DMS79 treated with DMSO at 0.1 percent for 48 hours (cell line): ENCODE results near the gene PTAFR.

Source experiments
- DNase-seq: peaks from one replicate; lab custom pipeline; 2025; lab: John Stamatoyannopoulos, UW

Gene PTAFR

GRCh38 chr1:28176492-28177470, at the start of gene PTAFR:
Gene PTAFR (minus strand): TSS chr1:28176690. CDS start chr1:28151021, 25,669 bp downstream.
- no peak for DNase-seq

GRCh38 chr1:28213315-28213714, 36.8 kb upstream of the PTAFR start:
- no peak for DNase-seq

GRCh38 chr1:28209700-28210099, 33.2 kb upstream of the PTAFR start:
- DNase-seq: no peak

GRCh38 chr1:28208818-28209441, 32.4 kb upstream of the PTAFR start:
- peak; percentile 15 for DNase-seq

GRCh38 chr1:28205243-28205642, 28.8 kb upstream of the PTAFR start:
- no peak for DNase-seq

GRCh38 chr1:28200234-28200873, 23.9 kb upstream of the PTAFR start:
- DNase-seq: no peak

- DNase-seq: no peak
Observed at GRCh38 chr1:28199328-28200233, 23.1 kb upstream of the PTAFR start.

GRCh38 chr1:28197682-28198415, 21.4 kb upstream of the PTAFR start:
- no peak for DNase-seq

GRCh38 chr1:28196330-28196729, 19.8 kb upstream of the PTAFR start:
- DNase-seq: no peak

- DNase-seq: no peak
Observed at GRCh38 chr1:28195780-28196179, 19.3 kb upstream of the PTAFR start.

GRCh38 chr1:28194326-28195035, 18.0 kb upstream of the PTAFR start:
- DNase-seq: no peak

GRCh38 chr1:28193701-28194161, 17.2 kb upstream of the PTAFR start:
- no peak for DNase-seq

- no peak for DNase-seq
Observed at GRCh38 chr1:28190996-28191645, 14.6 kb upstream of the PTAFR start.

- DNase-seq: no peak
Observed at GRCh38 chr1:28190337-28190979, 14.0 kb upstream of the PTAFR start.

- no peak for DNase-seq
Observed at GRCh38 chr1:28185071-28185470, 8.6 kb upstream of the PTAFR start.

GRCh38 chr1:28180306-28181305, 4.1 kb upstream of the PTAFR start:
- DNase-seq: no peak

GRCh38 chr1:28178690-28179485, 2.4 kb upstream of the PTAFR start:
- no peak for DNase-seq
